Glutamatergic neuron (in vitro differentiated cells): ENCODE measurements around the gene FGR. TPM values are rescaled to one million over a fixed set of nuclear protein-coding genes. Genes with fewer than 3 reads are reported as not detected.
"Not testable (repeated sequence)": the region's sequence is repeated elsewhere in the genome, so short reads cannot be mapped to it uniquely, and the experiment has no call there.

Source experiments
- DNase-seq: peaks from one replicate; pipeline ENCODE4 v3.0.0; 2022
- H3K27ac Mint-ChIP-seq: one replicate; pipeline ENCODE4 v1.8.0; 2020; ENCODE audit warnings: mild to moderate bottlenecking, mixed read lengths, inconsistent platforms; ENCODE audit not compliant: unreplicated experiment
- H3K27me3 Mint-ChIP-seq: one replicate; pipeline ENCODE4 v1.8.0; 2020; ENCODE audit warnings: mild to moderate bottlenecking, moderate library complexity, mixed read lengths, inconsistent platforms; ENCODE audit not compliant: unreplicated experiment
- H3K36me3 Mint-ChIP-seq: one replicate; pipeline ENCODE4 v1.8.0; 2020; ENCODE audit warnings: mild to moderate bottlenecking, mixed read lengths, inconsistent platforms; ENCODE audit not compliant: unreplicated experiment
- H3K4me1 Mint-ChIP-seq: one replicate; pipeline ENCODE4 v1.8.0; 2020; ENCODE audit warnings: mild to moderate bottlenecking, low read depth, mixed read lengths, inconsistent platforms; ENCODE audit not compliant: unreplicated experiment
- H3K4me3 Mint-ChIP-seq: one replicate; pipeline ENCODE4 v1.8.0; 2020; ENCODE audit warnings: mild to moderate bottlenecking, mixed read lengths, inconsistent platforms; ENCODE audit not compliant: unreplicated experiment
- H3K9me3 Mint-ChIP-seq: one replicate; pipeline ENCODE4 v1.8.0; 2020; ENCODE audit warnings: mild to moderate bottlenecking, moderate library complexity, mixed read lengths, inconsistent platforms; ENCODE audit not compliant: unreplicated experiment
- CTCF ChIP-seq: fragments of 200-600 bp; sonication (generic); IDR thresholded peaks from one replicate; pipeline ENCODE4 v1.5.0; 2021; ENCODE audit not compliant: partially characterized antibody, unreplicated experiment
- total RNA-seq: library from RNA; stranded (reverse); fragmentation: NEBNext Ultra II Directional; extraction: Animal tissue kit (Norgen Biotek cat#: 25700); gene quantifications from one replicate; pipeline ENCODE4 v1.2.1, GENCODE V29; 2021; ENCODE audit not compliant: unreplicated experiment

Gene FGR
- total RNA-seq, 1 donor from 2014 or later = not detected

- Mint-ChIP-seq H3K4me3 (no peak overlapping the region), H3K27me3 (peaks cover 2% of the 10 kb centered on the region), H3K9me3 (no peaks in the 10 kb centered on the region), H3K36me3 (no peaks in the 10 kb centered on the region), H3K4me1 (no peaks in the 10 kb centered on the region), H3K27ac (no peak overlapping the region)
- TF ChIP-seq CTCF = no peak
- no peak for DNase-seq
These were observed 9.5 kb upstream of the FGR start for GRCh38 chr1:27644369-27645070.

- H3K9me3 Mint-ChIP-seq = no peaks in the 10 kb centered on the region
- H3K27me3 Mint-ChIP-seq = peaks cover 2% of the 10 kb centered on the region
- TF ChIP-seq CTCF = peak; percentile 84
- H3K4me1 Mint-ChIP-seq = no peaks in the 10 kb centered on the region
- H3K36me3 Mint-ChIP-seq = no peaks in the 10 kb centered on the region
- no peak overlapping the region for H3K27ac Mint-ChIP-seq
- H3K4me3 Mint-ChIP-seq = no peak overlapping the region
- DNase-seq = peak; percentile 67
These were observed 8.8 kb upstream of the FGR start for GRCh38 chr1:27643600-27644368.

DNA sequence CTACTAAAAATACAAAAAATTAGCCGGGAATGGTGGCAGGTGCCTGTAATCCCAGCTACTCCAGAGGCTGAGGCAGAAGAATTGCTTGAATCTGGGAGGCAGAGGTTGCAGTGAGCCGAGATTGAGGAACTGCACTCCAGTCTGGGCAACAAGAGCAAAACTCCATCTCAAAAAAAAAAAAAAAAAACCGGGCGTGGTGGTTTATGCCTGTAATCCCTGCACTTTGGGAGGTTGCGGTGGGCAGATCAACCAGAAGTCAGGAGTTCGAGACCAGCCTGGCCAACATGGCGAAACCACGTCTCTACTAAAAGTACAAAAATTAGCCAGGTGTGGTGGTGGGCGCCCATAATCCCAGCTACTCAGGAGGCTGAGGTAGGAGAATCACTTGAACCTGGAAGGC, 5.5 kb upstream of the FGR start:
- H3K4me1 Mint-ChIP-seq, DNase-seq, H3K27ac Mint-ChIP-seq, H3K36me3 Mint-ChIP-seq, H3K27me3 Mint-ChIP-seq, H3K4me3 Mint-ChIP-seq, H3K9me3 Mint-ChIP-seq: not testable (repeated sequence)

- peaks cover 9% of the 10 kb centered on the region for H3K27me3 Mint-ChIP-seq
- DNase-seq = no peak
- H3K9me3 Mint-ChIP-seq = no peaks in the 10 kb centered on the region
- H3K4me1 Mint-ChIP-seq = peaks cover 7% of the 10 kb centered on the region
- H3K36me3 Mint-ChIP-seq = no peaks in the 10 kb centered on the region
- TF ChIP-seq CTCF = no peak
- H3K27ac Mint-ChIP-seq = no peak overlapping the region
- H3K4me3 Mint-ChIP-seq = no peak overlapping the region
These were observed 3.8 kb upstream of the FGR start for GRCh38 chr1:27638805-27639204.

DNA sequence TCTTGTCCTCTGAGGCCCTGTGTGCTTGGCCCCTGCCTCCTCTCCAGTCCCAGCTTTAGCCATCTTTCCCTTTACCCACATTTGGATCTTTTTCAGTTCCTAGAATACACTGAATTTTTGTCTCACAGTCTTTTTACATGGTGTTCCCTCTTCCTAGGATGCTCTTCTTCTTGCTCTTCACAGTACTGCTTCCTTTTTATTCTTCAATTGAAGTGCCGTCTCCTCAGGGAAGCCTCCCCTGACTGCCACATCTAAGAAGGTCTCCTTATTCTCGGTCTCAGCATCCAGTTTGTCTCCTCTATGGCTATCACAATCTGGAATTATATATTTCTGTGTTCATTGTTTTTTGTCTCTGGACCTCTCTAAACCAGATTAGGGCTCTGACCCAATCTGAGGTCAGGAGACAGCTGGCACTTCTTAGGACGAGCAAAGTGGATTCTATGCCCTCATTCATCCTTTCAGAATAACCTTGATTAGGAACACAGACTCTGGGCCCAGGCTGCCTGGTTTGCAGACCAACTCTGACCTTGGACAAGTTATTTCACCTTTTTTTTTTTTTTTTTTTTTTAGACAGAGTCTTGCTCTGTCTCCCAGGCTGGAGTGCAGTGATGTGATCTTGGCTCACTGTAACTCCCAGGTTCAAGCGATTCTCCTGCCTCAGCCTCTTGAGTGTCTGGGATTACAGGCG, 3.2 kb upstream of the FGR start:
- no peaks in the 10 kb centered on the region for H3K9me3 Mint-ChIP-seq
- H3K27me3 Mint-ChIP-seq = peaks cover 13% of the 10 kb centered on the region
- no peak overlapping the region for H3K27ac Mint-ChIP-seq
- H3K36me3 Mint-ChIP-seq = no peaks in the 10 kb centered on the region
- H3K4me3 Mint-ChIP-seq = no peak overlapping the region
- DNase-seq = no peak
- peaks cover 7% of the 10 kb centered on the region for H3K4me1 Mint-ChIP-seq
- TF ChIP-seq CTCF = no peak
